ENCODE results near the gene DENND4C.
"Not testable (repeated sequence)": the region's sequence is repeated elsewhere in the genome, so short reads cannot be mapped to it uniquely, and the experiment has no call there.

Gene DENND4C

GRCh38 chr9:19230355-19231125 is at the start of gene DENND4C:
DENND4C (plus strand) TSS chr9:19230693; CDS start chr9:19276175, 45,482 bp downstream.
- peak; percentile 55 for DNase-seq (ENCODE audit: low read depth in 1 of 2, low spot score in 1 of 2)

DNA sequence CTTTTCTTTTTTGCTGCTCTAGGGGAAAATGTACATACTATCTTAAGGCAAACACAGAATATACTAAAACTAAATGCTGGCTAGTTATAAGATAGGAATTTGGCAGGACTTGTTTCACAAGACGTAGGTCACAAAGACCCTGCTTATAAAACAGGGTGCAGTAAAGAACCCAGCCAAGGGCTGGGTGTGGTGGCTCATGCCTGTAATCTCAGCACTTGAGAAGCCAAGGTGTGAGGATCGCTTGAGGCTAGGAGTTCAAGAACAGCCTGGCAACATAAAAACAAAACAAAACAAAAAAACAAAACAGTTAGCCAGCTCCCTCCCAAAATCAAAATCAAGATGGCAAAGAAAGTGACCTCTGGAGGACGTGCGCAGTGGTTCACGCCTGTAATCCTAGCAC is 49.5 kb upstream of the DENND4C start:
- DNase-seq (ENCODE audit: low read depth in 1 of 2, low spot score in 1 of 2): no peak

- no peak for DNase-seq (ENCODE audit: low read depth in 1 of 2, low spot score in 1 of 2)
Observed at GRCh38 chr9:19181561-19181960, 48.9 kb upstream of the DENND4C start.

DNA sequence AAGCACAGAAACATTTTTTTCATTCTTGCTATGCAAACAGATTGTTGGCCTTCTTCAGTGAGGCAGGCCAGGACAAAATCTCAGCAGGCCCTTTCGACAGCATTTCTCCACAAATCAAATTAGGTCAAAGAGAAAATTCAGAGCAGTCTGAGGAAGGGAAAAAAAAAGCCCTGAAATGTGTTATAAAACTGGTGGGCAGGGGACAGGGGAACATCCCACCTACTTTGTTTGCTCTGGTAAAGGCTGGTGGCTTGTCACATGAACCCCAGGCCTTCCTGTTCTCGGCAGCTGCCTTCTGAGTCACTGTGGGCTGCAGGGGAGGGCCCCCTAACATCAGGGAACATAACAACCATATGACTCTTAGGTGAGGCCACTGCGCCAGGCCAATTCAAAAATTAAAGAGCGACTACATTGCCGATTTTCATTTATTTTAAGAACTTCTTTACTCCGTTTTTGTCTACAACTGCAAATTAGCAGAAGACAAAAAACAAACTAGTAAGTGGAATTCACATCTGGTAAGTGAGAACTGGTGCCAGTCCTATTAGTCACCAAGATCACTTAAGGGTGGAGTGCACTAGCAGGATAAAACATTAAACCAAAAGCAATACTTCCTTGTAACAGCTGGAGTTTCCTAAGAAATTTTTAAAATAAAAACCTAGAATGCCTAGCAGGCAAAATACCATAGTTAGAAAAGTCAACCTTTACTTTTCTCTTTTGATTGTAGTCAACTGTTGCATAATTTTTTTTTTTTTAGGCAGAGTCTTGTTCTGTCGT is 46.2 kb upstream of the DENND4C start:
- DNase-seq (ENCODE audit: low read depth in 1 of 2, low spot score in 1 of 2): peak; percentile 49 to 51

- DNase-seq (ENCODE audit: low read depth in 1 of 2, low spot score in 1 of 2): no peak
Observed at GRCh38 chr9:19185191-19185590, 45.3 kb upstream of the DENND4C start.

- DNase-seq (ENCODE audit: low read depth in 1 of 2, low spot score in 1 of 2): no peak
Observed at GRCh38 chr9:19186232-19186631, 44.3 kb upstream of the DENND4C start.

GRCh38 chr9:19188771-19189170 is 41.7 kb upstream of the DENND4C start:
- DNase-seq (ENCODE audit: low read depth in 1 of 2, low spot score in 1 of 2): no peak

DNA sequence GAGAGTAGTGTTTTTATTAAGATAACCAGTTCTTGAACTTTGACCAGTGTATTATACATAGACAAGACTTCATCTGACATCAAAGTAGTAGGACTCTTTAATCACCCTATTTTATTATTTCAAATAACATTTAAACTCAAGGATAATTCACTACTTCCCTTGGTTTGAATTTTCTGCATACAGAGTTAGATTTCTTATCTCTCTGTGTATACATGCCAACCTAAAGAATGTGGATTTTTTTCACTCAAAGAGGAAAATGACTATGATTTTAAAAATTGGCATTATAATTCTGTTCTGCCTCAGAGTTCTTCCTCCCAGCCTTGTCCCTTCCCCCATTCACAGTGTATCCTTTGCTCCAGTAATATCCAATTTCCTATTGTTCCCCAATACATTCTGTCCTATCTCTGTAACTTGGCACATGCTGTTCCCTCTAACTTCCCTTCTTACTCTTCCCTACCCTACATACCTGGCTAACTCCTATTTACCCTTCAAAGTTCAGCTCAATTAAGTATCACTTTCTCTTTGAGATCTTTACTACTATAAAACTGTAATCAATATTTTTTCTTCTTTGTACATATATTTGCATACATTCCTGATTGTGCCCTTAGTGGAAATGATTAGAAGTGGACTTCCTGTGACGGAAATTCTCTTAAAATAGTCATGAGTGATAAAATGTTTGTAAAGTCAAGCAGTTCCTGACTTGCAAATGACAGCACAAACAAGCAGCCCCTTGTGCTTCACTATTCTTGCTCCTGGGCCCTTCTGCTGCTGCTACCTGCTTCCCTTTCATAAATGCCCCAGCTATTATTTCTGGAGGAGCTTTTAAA is 38.1 kb upstream of the DENND4C start:
- no peak for DNase-seq (ENCODE audit: low read depth in 1 of 2, low spot score in 1 of 2)

DNA sequence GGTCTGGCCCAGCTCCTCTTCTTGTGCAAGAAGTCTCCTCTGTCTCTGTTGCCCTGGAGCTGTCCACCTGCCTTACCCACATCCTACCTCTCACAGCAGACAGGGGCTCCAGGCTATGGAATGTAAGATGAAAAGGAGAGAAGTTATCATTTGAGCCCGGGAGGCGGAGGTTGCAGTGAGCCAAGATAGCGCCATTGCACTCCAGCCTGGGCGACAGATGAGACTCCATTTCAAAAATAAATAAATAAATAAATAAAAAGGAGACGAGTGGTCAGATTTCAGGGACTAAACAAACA is 37.5 kb upstream of the DENND4C start:
- no peak for DNase-seq (ENCODE audit: low read depth in 1 of 2, low spot score in 1 of 2)

- DNase-seq (ENCODE audit: low read depth in 1 of 2, low spot score in 1 of 2): not testable (repeated sequence)
Observed at GRCh38 chr9:19193358-19193973, 37.0 kb upstream of the DENND4C start.

GRCh38 chr9:19198406-19198805 is 32.1 kb upstream of the DENND4C start:
- DNase-seq (ENCODE audit: low read depth in 1 of 2, low spot score in 1 of 2): no peak

DNA sequence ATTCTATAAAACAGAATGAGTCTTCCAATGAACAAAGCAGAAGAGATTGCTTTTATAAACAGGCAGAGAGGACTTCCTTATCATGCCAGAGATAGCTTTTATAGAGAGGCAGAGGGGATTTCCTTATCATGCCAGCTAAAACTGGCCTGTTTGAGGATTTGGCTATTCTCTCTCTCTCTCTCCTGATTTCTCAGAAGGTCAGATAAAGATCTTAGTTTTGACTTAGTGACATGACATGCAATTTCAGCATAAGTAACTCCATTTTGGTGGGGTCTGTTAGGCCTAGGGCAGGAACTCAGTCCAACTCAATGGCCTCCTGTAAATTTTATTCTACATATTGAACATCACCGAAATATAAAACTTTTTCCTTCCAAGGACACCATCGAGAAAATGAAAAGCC is 31.5 kb upstream of the DENND4C start:
- no peak for DNase-seq (ENCODE audit: low read depth in 1 of 2, low spot score in 1 of 2)

- DNase-seq (ENCODE audit: low read depth in 1 of 2, low spot score in 1 of 2): no peak
Observed at GRCh38 chr9:19200229-19200628, 30.3 kb upstream of the DENND4C start.

DNA sequence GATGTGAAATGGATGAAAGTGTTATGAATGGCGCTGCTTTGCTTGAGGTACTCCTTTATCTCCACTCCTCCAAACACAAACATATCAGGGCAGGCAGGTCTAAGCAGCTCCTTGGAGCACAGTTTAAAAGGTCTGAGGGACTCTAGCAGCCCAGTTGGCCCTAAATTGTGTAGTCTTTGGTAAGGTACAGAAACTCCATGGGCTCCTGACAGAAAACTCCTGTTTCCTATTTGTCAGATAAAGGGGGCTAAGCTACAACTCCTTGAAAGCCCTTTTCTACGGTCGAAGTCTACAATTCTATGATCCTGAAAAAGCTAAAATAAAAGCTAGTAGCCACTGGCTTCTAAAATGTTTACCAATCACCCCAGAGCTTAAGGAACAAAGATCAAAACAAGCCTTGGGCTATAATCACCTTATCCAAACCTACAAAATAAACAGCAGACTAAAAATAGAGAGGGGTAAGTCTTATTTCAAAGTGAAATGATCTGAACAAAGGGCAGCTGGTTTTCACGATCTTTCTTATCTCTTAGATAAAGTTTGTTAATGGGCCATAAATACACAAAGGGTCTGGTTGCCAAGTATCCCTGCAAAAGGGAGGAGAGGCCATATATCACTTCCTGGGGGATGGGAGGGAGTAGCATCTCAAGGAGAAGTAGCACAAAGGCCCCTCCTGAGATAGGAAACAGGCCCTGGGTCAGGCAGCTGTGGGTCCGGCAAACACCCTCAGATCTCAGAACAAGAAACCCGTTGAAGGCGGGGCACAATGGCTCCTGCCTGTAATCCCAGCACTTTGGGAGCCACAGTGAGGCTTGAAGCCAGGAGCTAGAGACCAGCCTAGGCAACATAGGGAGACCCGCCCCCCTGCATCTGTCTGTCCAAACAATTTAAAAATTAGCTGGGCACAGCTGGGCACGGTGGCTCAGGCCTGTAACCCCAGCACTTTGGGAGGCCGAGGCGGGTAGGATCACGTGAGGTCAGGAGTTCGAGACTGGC is 28.3 kb upstream of the DENND4C start:
- no peak for DNase-seq (ENCODE audit: low read depth in 1 of 2, low spot score in 1 of 2)

GRCh38 chr9:19203058-19203457 is 27.4 kb upstream of the DENND4C start:
- no peak for DNase-seq (ENCODE audit: low read depth in 1 of 2, low spot score in 1 of 2)

DNA sequence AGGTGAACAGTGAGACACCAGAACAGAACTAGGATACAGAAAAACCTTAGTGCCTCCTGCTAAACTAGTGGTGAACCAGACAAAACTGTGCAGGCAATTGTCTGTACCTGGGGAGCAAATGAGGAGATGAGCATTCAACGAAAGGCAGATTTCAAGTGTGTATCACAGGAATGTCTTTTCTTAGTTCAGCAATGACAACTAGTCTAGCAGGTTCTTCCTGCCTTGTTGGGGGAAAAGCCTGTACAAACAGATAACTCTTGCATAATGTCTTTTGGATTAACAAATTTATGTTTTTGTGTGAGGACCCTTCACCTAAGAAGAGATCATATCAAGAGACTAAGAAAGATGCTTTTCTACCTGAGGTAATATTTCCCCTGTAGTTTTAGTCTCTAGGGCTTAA is 21.8 kb upstream of the DENND4C start:
- DNase-seq (ENCODE audit: low read depth in 1 of 2, low spot score in 1 of 2): no peak

DNA sequence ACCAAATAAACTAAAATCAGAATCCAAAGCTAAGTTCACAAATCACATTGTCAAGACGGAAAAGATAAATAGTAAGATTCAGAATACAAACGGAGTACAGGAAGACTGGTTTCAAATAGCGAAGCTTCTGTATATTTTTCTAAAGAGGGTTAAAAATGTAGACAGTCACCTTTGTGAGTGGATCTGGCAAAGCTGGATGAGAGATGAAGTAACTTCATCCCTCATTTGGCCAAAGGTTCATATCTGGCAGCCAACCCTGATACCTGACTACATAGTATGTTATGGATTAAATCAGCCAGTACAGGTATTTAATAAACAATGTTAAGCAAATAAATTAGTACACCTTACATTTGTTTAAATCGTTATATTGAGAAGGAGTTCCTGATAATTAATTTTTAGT is 21.3 kb upstream of the DENND4C start:
- DNase-seq (ENCODE audit: low read depth in 1 of 2, low spot score in 1 of 2): no peak

DNA sequence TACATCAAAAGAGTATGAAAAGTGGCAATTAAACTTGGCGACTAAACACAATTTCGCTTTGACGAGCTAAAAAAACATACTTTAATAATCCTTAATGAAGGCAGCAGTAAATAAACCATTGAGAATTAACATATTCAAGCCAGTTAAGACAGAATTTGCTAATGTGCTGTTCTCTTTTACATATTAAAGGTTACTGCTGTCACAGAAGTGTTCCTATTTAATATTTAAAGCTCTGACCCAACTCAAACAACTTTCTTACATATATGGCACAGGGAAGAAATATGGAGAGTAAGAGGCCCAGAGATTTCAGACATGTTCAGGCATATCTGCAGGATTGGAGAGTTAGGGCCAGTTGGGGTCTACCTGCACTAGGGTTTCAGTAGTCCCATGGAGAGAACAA is 16.7 kb upstream of the DENND4C start:
- DNase-seq (ENCODE audit: low read depth in 1 of 2, low spot score in 1 of 2): no peak

DNA sequence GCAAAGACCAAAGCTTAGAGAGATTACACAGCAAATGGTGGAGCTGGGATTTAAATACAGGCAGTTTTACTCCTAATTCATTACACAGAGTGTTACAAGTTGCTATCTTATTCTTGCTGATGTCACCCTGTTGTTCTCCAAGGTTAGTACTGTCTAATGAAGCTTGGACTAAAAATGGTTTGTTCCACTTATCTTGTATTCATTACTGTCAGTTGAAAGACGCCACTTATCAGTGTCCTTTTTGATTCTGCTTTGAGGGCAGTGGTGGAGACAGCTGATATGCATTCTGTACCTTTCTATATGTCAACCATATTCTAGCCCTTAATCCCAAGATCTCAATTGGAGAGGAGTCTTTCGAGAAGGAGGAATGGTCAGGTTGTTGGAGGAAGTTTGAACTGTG is 14.0 kb upstream of the DENND4C start:
- DNase-seq (ENCODE audit: low read depth in 1 of 2, low spot score in 1 of 2): no peak

- no peak for DNase-seq (ENCODE audit: low read depth in 1 of 2, low spot score in 1 of 2)
Observed at GRCh38 chr9:19221326-19221725, 9.2 kb upstream of the DENND4C start.

Measured in stimulated activated CD4-positive, alpha-beta T cell treated with anti-CD3 and anti-CD28 coated beads, Interleukin-15, amount 100 ng/mL, for 1 hour (primary cell).